Activated B cell treated with CpG ODN at 0.5 μM for 24 hours (primary cell): ENCODE results near the gene CABLES1. TPM values are rescaled to one million over a fixed set of nuclear protein-coding genes. Genes with fewer than 3 reads are reported as not detected.
"Not testable (repeated sequence)": the region's sequence is repeated elsewhere in the genome, so short reads cannot be mapped to it uniquely, and the experiment has no call there.

Experiments used
- ATAC-seq: fragments of 200-7000 bp; cut with Tn5 transposase; one replicate; pipeline ENCODE4 v1.10.0; 2021; ENCODE audit warnings: low read depth, mild to moderate bottlenecking, moderate library complexity
- CTCF ChIA-PET: fragments of 350-600 bp; sonication (Branson Sonifier 250); formaldehyde crosslinking; loops from one replicate; lab custom pipeline; 2021; ENCODE audit warnings: antibody characterized with exemption; lab: Charles Lee
- POLR2A ChIA-PET: fragments of 350-600 bp; sonication (Branson Sonifier 250); formaldehyde crosslinking; loops from one replicate; lab custom pipeline; 2021; ENCODE audit warnings: antibody characterized with exemption; lab: Charles Lee
- DNase-seq: peaks from one replicate; pipeline ENCODE4 v3.0.0; 2022
- H3K27ac Mint-ChIP-seq: one replicate; pipeline ENCODE4 v1.8.0; 2020; ENCODE audit warnings: mixed read lengths
- H3K27me3 Mint-ChIP-seq: one replicate; pipeline ENCODE4 v1.8.0; 2021; ENCODE audit warnings: mixed read lengths
- H3K36me3 Mint-ChIP-seq: one replicate; pipeline ENCODE4 v1.8.0; 2021; ENCODE audit warnings: low read depth, mixed read lengths
- H3K4me1 Mint-ChIP-seq: one replicate; pipeline ENCODE4 v1.8.0; 2021; ENCODE audit warnings: mixed read lengths
- H3K4me3 Mint-ChIP-seq: one replicate; pipeline ENCODE4 v1.8.0; 2020; ENCODE audit warnings: mild to moderate bottlenecking, mixed read lengths
- H3K9me3 Mint-ChIP-seq: one replicate; pipeline ENCODE4 v1.8.0; 2020; ENCODE audit warnings: mixed read lengths
- intact Hi-C: fragments of 100-400 bp; cut with micrococcal nuclease; formaldehyde crosslinking; loops from one replicate; pipeline ENCODE4 v1.15.1; 2024
- total RNA-seq: library from RNA; stranded (reverse); gene quantifications from 2 replicates; pipeline ENCODE4 v1.2.3, GENCODE V29; 2022
- TF ChIP-seq, protein P1 (sequence below): fragments of 200-600 bp; IDR thresholded peaks from one replicate; pipeline ENCODE4 v1.8.0; 2022; ENCODE audit warnings: antibody characterized with exemption, mild to moderate bottlenecking

CABLES1 gene
- total RNA-seq, 1 donor from 2014 or later = 32.3 TPM

DNA sequence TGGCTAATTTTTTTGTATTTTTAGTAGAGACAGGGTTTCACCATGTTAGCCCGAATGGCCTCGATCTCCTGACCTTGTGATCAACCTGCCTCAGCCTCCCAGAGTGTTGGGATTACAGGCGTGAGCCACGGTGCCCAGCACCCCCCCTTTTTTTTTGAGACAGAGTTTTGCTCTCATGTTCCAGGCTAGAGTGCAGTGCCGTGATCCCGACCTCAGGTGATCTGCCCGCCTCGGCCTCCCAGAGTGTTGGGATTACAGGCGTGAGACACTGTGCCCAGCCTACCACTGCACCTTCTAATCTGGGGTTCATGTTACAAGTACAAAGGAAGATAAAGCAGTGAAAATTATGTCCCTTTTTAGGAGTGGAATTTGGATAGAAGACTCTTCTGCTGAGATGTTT, 41.5 kb upstream of the CABLES1 start:
- CTCF ChIA-PET = no interaction called here
- no peak for DNase-seq
- H3K4me3 Mint-ChIP-seq = no peak overlapping the region
- peaks cover 13% of the 10 kb centered on the region for H3K4me1 Mint-ChIP-seq
- no peaks in the 10 kb centered on the region for H3K9me3 Mint-ChIP-seq
- POLR2A ChIA-PET = no interaction called here
- no peak overlapping the region for H3K27ac Mint-ChIP-seq
- ATAC-seq = no peak
- TF ChIP-seq, protein P1, sequence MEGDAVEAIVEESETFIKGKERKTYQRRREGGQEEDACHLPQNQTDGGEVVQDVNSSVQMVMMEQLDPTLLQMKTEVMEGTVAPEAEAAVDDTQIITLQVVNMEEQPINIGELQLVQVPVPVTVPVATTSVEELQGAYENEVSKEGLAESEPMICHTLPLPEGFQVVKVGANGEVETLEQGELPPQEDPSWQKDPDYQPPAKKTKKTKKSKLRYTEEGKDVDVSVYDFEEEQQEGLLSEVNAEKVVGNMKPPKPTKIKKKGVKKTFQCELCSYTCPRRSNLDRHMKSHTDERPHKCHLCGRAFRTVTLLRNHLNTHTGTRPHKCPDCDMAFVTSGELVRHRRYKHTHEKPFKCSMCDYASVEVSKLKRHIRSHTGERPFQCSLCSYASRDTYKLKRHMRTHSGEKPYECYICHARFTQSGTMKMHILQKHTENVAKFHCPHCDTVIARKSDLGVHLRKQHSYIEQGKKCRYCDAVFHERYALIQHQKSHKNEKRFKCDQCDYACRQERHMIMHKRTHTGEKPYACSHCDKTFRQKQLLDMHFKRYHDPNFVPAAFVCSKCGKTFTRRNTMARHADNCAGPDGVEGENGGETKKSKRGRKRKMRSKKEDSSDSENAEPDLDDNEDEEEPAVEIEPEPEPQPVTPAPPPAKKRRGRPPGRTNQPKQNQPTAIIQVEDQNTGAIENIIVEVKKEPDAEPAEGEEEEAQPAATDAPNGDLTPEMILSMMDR = no peak
- peaks cover 6% of the 10 kb centered on the region for H3K27me3 Mint-ChIP-seq
- H3K36me3 Mint-ChIP-seq = no peaks in the 10 kb centered on the region
- intact Hi-C loops = no loop called here

DNA sequence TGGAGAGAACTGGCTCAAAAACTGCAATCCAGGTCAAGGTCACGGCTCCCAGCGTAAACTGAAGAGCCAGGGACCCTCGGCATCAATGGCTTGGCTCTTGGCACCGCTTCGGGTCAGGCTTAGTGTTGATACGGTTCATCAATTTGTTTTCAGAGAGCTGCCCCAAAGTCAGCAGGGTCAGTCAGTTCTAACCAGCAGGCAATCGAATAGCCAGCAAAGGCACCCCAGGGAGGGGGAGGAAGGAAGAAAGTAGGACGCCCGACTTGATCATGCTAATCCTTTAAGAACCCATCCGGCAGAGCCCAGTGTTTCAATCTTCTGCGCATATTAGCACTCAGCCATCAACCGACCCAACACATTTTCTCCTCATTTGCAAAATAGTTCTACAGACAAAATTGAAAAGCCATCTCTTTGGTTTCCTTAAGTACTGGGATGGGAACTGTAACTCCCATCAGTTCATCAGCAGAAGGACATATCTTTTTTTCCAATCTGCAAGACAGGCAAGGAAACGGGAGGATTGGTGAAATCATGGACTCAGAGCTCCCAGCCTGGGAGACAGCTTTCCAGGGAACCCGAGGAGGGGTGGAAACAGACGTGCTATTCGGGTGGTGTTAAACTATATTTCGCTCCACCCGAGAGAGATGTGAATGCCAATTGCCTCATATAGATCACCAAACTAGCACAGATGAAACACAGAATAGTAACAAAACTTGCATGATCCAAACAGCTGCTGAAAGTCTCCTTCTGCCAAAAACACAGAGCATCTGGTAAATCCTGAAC, 40.7 kb upstream of the CABLES1 start:
- POLR2A ChIA-PET = no interaction called here
- no peaks in the 10 kb centered on the region for H3K36me3 Mint-ChIP-seq
- intact Hi-C loops = no loop called here

DNA sequence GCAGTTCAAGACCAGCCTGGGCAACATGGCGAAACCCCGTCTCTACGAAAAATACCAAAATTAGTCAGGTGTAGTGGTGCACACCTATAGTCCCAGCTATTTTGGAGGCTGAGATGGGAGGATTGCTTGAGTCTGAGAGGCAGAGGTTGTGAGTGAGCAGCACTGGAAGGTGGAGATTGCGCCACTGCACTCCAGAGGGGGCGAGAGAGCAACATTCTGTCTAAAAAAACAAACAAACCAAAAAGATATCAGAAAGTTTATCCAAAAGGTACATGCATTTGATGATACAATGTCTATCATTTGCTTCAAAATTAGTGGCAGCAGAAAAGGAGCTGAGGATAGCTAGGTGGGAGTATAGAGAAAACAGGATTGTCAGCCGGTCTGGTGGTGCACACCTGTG, 39.8 kb upstream of the CABLES1 start:
- ChIA-PET POLR2A (no interaction called here), CTCF (interaction anchor here (1.5 kb wide), 1 partner anchor 36 kb away, joined by 4 read pairs; no protein-coding TSS in a partner anchor)
- no peaks in the 10 kb centered on the region for H3K36me3 Mint-ChIP-seq
- H3K4me1 Mint-ChIP-seq = peaks cover 12% of the 10 kb centered on the region
- no peaks in the 10 kb centered on the region for H3K9me3 Mint-ChIP-seq
- no peak overlapping the region for H3K4me3 Mint-ChIP-seq
- peaks cover 6% of the 10 kb centered on the region for H3K27me3 Mint-ChIP-seq
- intact Hi-C loops = no loop called here
- ATAC-seq (no peak), DNase-seq (no peak)
- TF ChIP-seq, protein P1 = no peak
- no peak overlapping the region for H3K27ac Mint-ChIP-seq

More for the DNA sequence above, 40.7 kb upstream of the CABLES1 start:
- no peak overlapping the region for H3K4me3 Mint-ChIP-seq
- ATAC-seq = no peak
- no peaks in the 10 kb centered on the region for H3K9me3 Mint-ChIP-seq
- H3K27ac Mint-ChIP-seq = no peak overlapping the region
- H3K27me3 Mint-ChIP-seq = peaks cover 6% of the 10 kb centered on the region
- TF ChIP-seq, protein P1 = no peak
- no peak for DNase-seq
- CTCF ChIA-PET = interaction anchor here (1.5 kb wide), 1 partner anchor 37 kb away, joined by 4 read pairs; no protein-coding TSS in a partner anchor
- peaks cover 13% of the 10 kb centered on the region for H3K4me1 Mint-ChIP-seq

DNA sequence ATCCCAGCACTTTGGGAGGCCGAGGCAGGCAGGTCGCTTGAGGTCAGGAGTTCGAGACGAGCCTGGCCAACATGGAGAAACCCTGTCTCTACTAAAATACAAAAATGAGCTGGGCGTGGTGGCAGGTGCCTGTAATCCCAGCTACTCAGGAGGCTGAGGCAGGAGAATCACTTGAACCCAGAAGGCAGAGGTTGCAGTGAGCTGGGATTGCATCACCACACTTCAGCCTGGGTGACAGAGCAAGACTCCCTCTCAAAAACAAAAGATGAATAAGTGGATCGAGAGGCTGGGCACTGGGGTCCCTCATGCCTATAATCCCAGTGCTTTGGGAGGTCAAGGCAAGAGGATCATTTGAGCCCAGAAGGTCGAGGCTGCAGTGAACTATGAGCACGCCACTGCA, 38.3 kb upstream of the CABLES1 start:
- CTCF ChIA-PET, ATAC-seq, H3K36me3 Mint-ChIP-seq: not testable (repeated sequence)

DNA sequence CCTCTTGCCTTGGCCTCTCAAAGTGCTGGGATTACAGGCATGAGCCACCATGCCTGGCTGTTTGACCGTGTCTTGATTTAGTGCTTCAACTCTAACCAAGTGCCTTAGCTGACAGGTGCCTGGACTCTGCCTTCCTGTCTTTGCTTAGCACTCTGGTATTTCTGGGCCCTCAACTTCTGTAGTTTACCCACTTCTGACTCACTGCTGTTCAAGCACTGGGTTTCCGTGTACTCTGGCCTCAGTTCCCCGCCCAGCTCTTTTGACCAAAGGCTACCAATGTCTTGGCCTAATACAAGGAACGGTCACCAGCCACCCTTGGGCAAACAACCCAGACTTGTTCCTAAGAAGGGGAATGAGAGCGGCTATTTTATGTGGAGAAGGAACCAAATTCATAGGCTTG, 35.7 kb upstream of the CABLES1 start:
- ChIA-PET POLR2A (no interaction called here), CTCF (no interaction called here)
- H3K36me3 Mint-ChIP-seq = no peaks in the 10 kb centered on the region
- H3K27me3 Mint-ChIP-seq = peaks cover 6% of the 10 kb centered on the region
- H3K4me1 Mint-ChIP-seq = no peaks in the 10 kb centered on the region
- ATAC-seq (no peak), DNase-seq (no peak)
- H3K4me3 Mint-ChIP-seq = no peak overlapping the region
- H3K9me3 Mint-ChIP-seq = no peaks in the 10 kb centered on the region
- no peak overlapping the region for H3K27ac Mint-ChIP-seq
- intact Hi-C loops = no loop called here
- TF ChIP-seq, protein P1 = no peak

More for the DNA sequence above, 38.3 kb upstream of the CABLES1 start:
- H3K9me3 Mint-ChIP-seq, intact Hi-C loops, DNase-seq, H3K4me3 Mint-ChIP-seq, H3K27me3 Mint-ChIP-seq, H3K27ac Mint-ChIP-seq, H3K4me1 Mint-ChIP-seq: not testable (repeated sequence)
- POLR2A ChIA-PET = interaction anchor here (0.7 kb wide), 1 partner anchor 9 kb away, joined by 9 read pairs; no protein-coding TSS in a partner anchor
